Endodermal cell (in vitro differentiated cells): ENCODE results near the gene CCDC6. TPM values are rescaled to one million over a fixed set of nuclear protein-coding genes. Genes with fewer than 3 reads are reported as not detected.
A peak's percentile ranks its signal among the peaks of the same experiment; 100 is the strongest.

Source experiments
- DNase-seq: peaks from one replicate; pipeline ENCODE4 v3.0.0-alpha.2; 2017
- H3K27ac ChIP-seq: 2 replicates; pipeline ENCODE4 v1.5.1; 2013; ENCODE audit warnings: mild to moderate bottlenecking, low read depth, low read length, moderate library complexity
- H3K27me3 ChIP-seq: 2 replicates; pipeline ENCODE4 v1.6.1; 2013; ENCODE audit warnings: mild to moderate bottlenecking, low read length, moderate library complexity; ENCODE audit not compliant: insufficient read depth, control insufficient read depth, poor library complexity, severe bottlenecking
- H3K36me3 ChIP-seq: 2 replicates; pipeline ENCODE4 v1.7.0; 2013; ENCODE audit warnings: mild to moderate bottlenecking, low read length, moderate library complexity; ENCODE audit not compliant: control insufficient read depth, insufficient read depth
- H3K4me1 ChIP-seq: one replicate; pipeline ENCODE4 v1.7.0; 2013; ENCODE audit warnings: low read length; ENCODE audit not compliant: control insufficient read depth, insufficient read depth
- H3K4me3 ChIP-seq: 2 replicates; pipeline ENCODE4 v1.5.1; 2013; ENCODE audit warnings: mild to moderate bottlenecking, low read length, moderate library complexity
- H3K9ac ChIP-seq: 2 replicates; pipeline ENCODE4 v1.6.1; 2013; ENCODE audit warnings: mild to moderate bottlenecking, low read length, moderate library complexity; ENCODE audit not compliant: poor library complexity, severe bottlenecking; ENCODE audit errors: extremely low read depth
- H3K9me3 ChIP-seq: 2 replicates; pipeline ENCODE4 v1.6.1; 2013; ENCODE audit warnings: mild to moderate bottlenecking, low read length, moderate library complexity; ENCODE audit not compliant: control insufficient read depth
- H3K27ac Mint-ChIP-seq: 2 replicates; pipeline ENCODE4 v1.8.0; 2020; ENCODE audit warnings: mixed read lengths
- H3K27me3 Mint-ChIP-seq: 2 replicates; pipeline ENCODE4 v1.8.0; 2021; ENCODE audit warnings: mild to moderate bottlenecking, mixed read lengths; ENCODE audit not compliant: insufficient read depth
- H3K36me3 Mint-ChIP-seq: 2 replicates; pipeline ENCODE4 v1.8.0; 2020; ENCODE audit warnings: low read depth, mixed read lengths
- H3K4me1 Mint-ChIP-seq: 2 replicates; pipeline ENCODE4 v1.8.0; 2020; ENCODE audit warnings: mixed read lengths
- H3K4me3 Mint-ChIP-seq: 2 replicates; pipeline ENCODE4 v1.8.0; 2020; ENCODE audit warnings: mild to moderate bottlenecking, moderate library complexity, mixed read lengths
- H3K9me3 Mint-ChIP-seq: 2 replicates; pipeline ENCODE4 v1.8.0; 2020; ENCODE audit warnings: mild to moderate bottlenecking, mixed read lengths
- WGBS, 2 experiments: methylation state at CpG; one replicate each; pipeline versions ENCODE4 v1.1.5 to v1.1.7; 2013; ENCODE audit warnings: missing lambda C conversion rate in 2 of 2, mixed read lengths in 1 of 2; ENCODE audit not compliant: insufficient coverage in 1 of 2, insufficient read length in 1 of 2; 5-methylcytosine and 5-hydroxymethylcytosine counted together
- total RNA-seq, 2 donors: library from RNA; stranded (reverse); fragmentation: NEBNext Ultra II Directional in 1 of 2; extraction: Animal tissue kit (Norgen Biotek cat#: 25700) in 1 of 2; gene quantifications; 2 replicates in 1 of 2; 3 replicates in 1 of 2; pipeline ENCODE4 v1.2.1, GENCODE V29; 2021
- TF ChIP-seq, protein P1 (sequence below): fragments of 200-600 bp; sonication (generic); conservative IDR thresholded peaks from 2 replicates; pipeline ENCODE4 v1.5.0; 2021; ENCODE audit warnings: antibody characterized with exemption, mild to moderate bottlenecking

Gene CCDC6
- total RNA-seq, 2 donors from 2014 or later, result 29.3 to 30.4 TPM

DNA sequence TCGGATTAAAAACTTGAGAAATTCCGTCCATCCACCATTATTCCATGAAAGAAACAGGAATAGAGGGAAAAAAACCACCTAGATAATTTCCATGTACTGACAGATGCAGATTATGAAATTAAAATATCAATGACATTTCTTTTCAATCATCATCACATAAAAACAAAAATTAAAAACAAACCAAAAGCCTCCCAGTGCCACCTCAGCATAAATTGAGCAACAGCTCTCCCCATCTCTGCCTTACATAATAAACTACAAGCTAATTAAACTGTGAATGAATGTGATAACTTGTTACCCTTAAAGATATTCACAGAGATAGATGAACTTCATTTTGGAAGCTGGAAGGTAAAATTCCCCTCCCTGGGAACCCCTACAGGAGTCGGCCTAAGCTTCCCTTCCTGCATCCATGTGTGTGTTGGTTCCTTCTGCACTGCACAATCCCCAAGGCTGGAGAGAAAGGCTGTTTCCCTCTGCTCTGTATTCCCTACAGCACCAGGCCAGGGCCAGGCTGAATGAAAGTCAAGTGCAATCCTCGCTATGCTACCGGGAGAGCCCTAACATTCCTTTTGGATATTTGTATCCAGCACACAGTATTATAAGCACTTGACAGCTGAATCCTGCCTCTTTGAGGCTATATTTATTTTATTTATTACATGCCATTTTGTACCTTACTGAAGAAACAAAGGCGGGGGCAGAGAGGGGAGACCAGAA is 8.1 kb downstream of the CCDC6 start:
- no peaks in the 10 kb centered on the region for H3K9me3 Mint-ChIP-seq
- H3K27ac ChIP-seq, result no peak overlapping the region
- no peaks in the 10 kb centered on the region for H3K36me3 ChIP-seq
- no peaks in the 10 kb centered on the region for H3K27me3 ChIP-seq
- peak overlapping the region; percentile 7 for H3K27ac Mint-ChIP-seq
- H3K27me3 Mint-ChIP-seq, result no peaks in the 10 kb centered on the region
- no peak overlapping the region for H3K4me3 ChIP-seq
- DNase-seq, result no peak
- WGBS, 2 experiments, result 87 to 92% methylated on average over 3 to 5 of the region's 6 CpGs
- peaks cover 43% of the 10 kb centered on the region for H3K4me1 Mint-ChIP-seq
- no peaks in the 10 kb centered on the region for H3K9me3 ChIP-seq
- H3K4me1 ChIP-seq, result no peaks in the 10 kb centered on the region
- H3K9ac ChIP-seq, result no peak overlapping the region
- no peak overlapping the region for H3K4me3 Mint-ChIP-seq
- no peaks in the 10 kb centered on the region for H3K36me3 Mint-ChIP-seq
- TF ChIP-seq, protein P1, sequence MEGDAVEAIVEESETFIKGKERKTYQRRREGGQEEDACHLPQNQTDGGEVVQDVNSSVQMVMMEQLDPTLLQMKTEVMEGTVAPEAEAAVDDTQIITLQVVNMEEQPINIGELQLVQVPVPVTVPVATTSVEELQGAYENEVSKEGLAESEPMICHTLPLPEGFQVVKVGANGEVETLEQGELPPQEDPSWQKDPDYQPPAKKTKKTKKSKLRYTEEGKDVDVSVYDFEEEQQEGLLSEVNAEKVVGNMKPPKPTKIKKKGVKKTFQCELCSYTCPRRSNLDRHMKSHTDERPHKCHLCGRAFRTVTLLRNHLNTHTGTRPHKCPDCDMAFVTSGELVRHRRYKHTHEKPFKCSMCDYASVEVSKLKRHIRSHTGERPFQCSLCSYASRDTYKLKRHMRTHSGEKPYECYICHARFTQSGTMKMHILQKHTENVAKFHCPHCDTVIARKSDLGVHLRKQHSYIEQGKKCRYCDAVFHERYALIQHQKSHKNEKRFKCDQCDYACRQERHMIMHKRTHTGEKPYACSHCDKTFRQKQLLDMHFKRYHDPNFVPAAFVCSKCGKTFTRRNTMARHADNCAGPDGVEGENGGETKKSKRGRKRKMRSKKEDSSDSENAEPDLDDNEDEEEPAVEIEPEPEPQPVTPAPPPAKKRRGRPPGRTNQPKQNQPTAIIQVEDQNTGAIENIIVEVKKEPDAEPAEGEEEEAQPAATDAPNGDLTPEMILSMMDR, result no peak

DNA sequence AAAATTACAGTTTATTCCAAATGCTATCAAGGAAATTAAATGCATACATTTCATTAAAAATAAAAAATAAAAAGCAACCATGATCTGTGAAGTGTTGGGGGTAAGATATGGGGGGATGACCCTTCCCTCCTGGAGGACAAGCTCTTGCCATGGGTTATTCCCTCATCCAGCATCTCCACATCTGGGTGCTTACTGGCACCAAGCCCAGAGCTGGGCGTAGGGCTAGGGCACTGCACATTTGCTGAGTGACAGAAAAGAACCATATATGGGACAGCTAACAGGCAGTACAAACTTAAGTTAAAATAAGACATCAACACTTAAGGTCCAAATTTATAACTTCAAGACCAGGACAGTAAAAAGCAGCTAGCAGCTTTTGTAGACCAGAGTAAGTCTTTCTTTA is 10.2 kb downstream of the CCDC6 start:
- Mint-ChIP-seq H3K27ac (no peak overlapping the region), H3K27me3 (no peaks in the 10 kb centered on the region), H3K9me3 (no peaks in the 10 kb centered on the region), H3K4me1 (peaks cover 51% of the 10 kb centered on the region), H3K36me3 (no peaks in the 10 kb centered on the region), H3K4me3 (no peak overlapping the region)
- H3K9me3 ChIP-seq, result no peaks in the 10 kb centered on the region
- H3K4me1 ChIP-seq, result no peaks in the 10 kb centered on the region
- H3K36me3 ChIP-seq, result no peaks in the 10 kb centered on the region
- no peak overlapping the region for H3K27ac ChIP-seq
- H3K27me3 ChIP-seq, result no peaks in the 10 kb centered on the region
- 100% methylated on average over 1 of the region's 1 CpG; no CpG with 5 or more reads in 1 of the 2 experiments for WGBS, 2 experiments
- DNase-seq, result no peak
- H3K9ac ChIP-seq, result no peak overlapping the region
- no peak overlapping the region for H3K4me3 ChIP-seq
- TF ChIP-seq, protein P1, result no peak

DNA sequence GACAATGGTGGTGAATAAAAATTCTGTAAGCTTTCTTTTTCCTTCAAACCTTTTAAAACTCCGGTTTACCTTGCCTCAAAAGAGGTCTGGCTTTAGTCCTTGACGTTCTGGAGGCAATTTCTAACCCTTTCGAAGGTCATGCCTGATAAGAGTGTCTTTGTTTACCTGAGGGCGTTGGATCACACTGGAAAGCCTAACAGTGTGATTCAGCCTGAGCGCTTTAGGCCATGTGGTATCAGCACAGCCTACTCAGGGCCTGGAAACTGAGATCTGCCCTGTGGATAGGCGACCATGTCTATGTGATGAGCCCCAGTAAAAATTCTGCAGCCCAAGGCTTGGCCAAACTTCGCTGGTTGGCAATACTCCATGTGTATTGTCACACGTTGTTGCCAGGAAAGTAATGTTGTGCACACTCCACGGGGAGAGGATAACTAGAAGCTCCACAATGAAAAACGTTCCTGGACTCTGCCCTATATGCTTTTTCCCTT is 10.7 kb downstream of the CCDC6 start:
- Mint-ChIP-seq H3K4me1 (peaks cover 51% of the 10 kb centered on the region), H3K27ac (peak overlapping the region; percentile 77), H3K4me3 (no peak overlapping the region), H3K36me3 (no peaks in the 10 kb centered on the region), H3K9me3 (no peaks in the 10 kb centered on the region), H3K27me3 (no peaks in the 10 kb centered on the region)
- Histone ChIP-seq H3K36me3 (no peaks in the 10 kb centered on the region), H3K4me3 (peak overlapping the region; percentile 43), H3K27me3 (no peaks in the 10 kb centered on the region), H3K27ac (no peak overlapping the region), H3K9me3 (no peaks in the 10 kb centered on the region), H3K9ac (no peak overlapping the region), H3K4me1 (no peaks in the 10 kb centered on the region)
- TF ChIP-seq, protein P1, result no peak
- 72 to 78% methylated on average over 6 to 10 of the region's 10 CpGs for WGBS, 2 experiments
- no peak for DNase-seq
